ENCODE measurements around the gene EXT2.

The EXT2 gene

GRCh38 chr11:44267006-44267749 is 171.7 kb downstream of the EXT2 start:
- DNase-seq (ENCODE audit: low read depth), result no peak

GRCh38 chr11:44267750-44268613 is 172.5 kb downstream of the EXT2 start:
- no peak for DNase-seq (ENCODE audit: low read depth)

GRCh38 chr11:44268614-44269080 is 173.2 kb downstream of the EXT2 start:
- DNase-seq (ENCODE audit: low read depth), result no peak

GRCh38 chr11:44269369-44270351 is 174.2 kb downstream of the EXT2 start:
- peak; percentile 74 for DNase-seq (ENCODE audit: low read depth)

GRCh38 chr11:44270403-44271273 is 175.2 kb downstream of the EXT2 start:
- DNase-seq (ENCODE audit: low read depth), result peak; percentile 65

GRCh38 chr11:44271286-44271685 is 175.8 kb downstream of the EXT2 start:
- no peak for DNase-seq (ENCODE audit: low read depth)

- no peak for DNase-seq (ENCODE audit: low read depth)
These were observed 178.9 kb downstream of the EXT2 start for GRCh38 chr11:44274404-44274803.

GRCh38 chr11:44275241-44275640 is 179.8 kb downstream of the EXT2 start:
- no peak for DNase-seq (ENCODE audit: low read depth)

- DNase-seq (ENCODE audit: low read depth), result no peak
These were observed 180.6 kb downstream of the EXT2 start for GRCh38 chr11:44275961-44276550.

- DNase-seq (ENCODE audit: low read depth), result no peak
These were observed 182.0 kb downstream of the EXT2 start for GRCh38 chr11:44277196-44278090.

GRCh38 chr11:44279483-44279882 is 184.0 kb downstream of the EXT2 start:
- DNase-seq (ENCODE audit: low read depth), result no peak

GRCh38 chr11:44280257-44280656 is 184.8 kb downstream of the EXT2 start:
- no peak for DNase-seq (ENCODE audit: low read depth)

- no peak for DNase-seq (ENCODE audit: low read depth)
These were observed 185.7 kb downstream of the EXT2 start for GRCh38 chr11:44281151-44281550.

- DNase-seq (ENCODE audit: low read depth), result no peak
These were observed 187.1 kb downstream of the EXT2 start for GRCh38 chr11:44282620-44283019.

- DNase-seq (ENCODE audit: low read depth), result no peak
These were observed 190.3 kb downstream of the EXT2 start for GRCh38 chr11:44285756-44286155.

GRCh38 chr11:44286268-44286880 is 190.9 kb downstream of the EXT2 start:
- DNase-seq (ENCODE audit: low read depth), result peak; percentile 42

GRCh38 chr11:44286911-44287310 is 191.4 kb downstream of the EXT2 start:
- no peak for DNase-seq (ENCODE audit: low read depth)

- no peak for DNase-seq (ENCODE audit: low read depth)
These were observed 192.7 kb downstream of the EXT2 start for GRCh38 chr11:44288133-44288526.

- no peak for DNase-seq (ENCODE audit: low read depth)
These were observed 194.7 kb downstream of the EXT2 start for GRCh38 chr11:44290208-44290607.
